ENCODE data around the gene HRCT1.

DNA sequence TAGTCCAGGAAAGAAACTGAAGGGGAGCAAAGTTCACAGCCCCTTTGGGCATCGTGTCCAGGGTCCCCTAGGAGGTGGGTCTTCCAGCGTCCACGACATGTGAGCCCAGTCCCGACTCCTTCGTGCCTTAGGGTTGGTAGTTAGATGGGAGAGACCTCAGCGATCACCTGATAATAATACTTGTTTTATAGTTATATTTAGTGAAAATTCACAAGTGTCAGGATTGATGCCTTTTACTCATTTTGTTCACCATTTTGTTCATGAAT is 23.4 kb downstream of the HRCT1 start:
- TF ChIP-seq, protein P1, sequence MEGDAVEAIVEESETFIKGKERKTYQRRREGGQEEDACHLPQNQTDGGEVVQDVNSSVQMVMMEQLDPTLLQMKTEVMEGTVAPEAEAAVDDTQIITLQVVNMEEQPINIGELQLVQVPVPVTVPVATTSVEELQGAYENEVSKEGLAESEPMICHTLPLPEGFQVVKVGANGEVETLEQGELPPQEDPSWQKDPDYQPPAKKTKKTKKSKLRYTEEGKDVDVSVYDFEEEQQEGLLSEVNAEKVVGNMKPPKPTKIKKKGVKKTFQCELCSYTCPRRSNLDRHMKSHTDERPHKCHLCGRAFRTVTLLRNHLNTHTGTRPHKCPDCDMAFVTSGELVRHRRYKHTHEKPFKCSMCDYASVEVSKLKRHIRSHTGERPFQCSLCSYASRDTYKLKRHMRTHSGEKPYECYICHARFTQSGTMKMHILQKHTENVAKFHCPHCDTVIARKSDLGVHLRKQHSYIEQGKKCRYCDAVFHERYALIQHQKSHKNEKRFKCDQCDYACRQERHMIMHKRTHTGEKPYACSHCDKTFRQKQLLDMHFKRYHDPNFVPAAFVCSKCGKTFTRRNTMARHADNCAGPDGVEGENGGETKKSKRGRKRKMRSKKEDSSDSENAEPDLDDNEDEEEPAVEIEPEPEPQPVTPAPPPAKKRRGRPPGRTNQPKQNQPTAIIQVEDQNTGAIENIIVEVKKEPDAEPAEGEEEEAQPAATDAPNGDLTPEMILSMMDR (IDR thresholded peaks at IDR 0.05; ENCODE audit: insufficient read depth, low read length, poor library complexity, severe bottlenecking) = no peak
- TF ChIP-seq EZH2phosphoT487 (conservative IDR thresholded peaks at IDR 0.05; ENCODE audit: low read length) = no peak
